ENCODE data around the gene LRRK1. TPM values are rescaled to one million over a fixed set of nuclear protein-coding genes. Genes with fewer than 3 reads are reported as not detected.

Gene LRRK1
- total RNA-seq, 1 donor, result 5.5 TPM

DNA sequence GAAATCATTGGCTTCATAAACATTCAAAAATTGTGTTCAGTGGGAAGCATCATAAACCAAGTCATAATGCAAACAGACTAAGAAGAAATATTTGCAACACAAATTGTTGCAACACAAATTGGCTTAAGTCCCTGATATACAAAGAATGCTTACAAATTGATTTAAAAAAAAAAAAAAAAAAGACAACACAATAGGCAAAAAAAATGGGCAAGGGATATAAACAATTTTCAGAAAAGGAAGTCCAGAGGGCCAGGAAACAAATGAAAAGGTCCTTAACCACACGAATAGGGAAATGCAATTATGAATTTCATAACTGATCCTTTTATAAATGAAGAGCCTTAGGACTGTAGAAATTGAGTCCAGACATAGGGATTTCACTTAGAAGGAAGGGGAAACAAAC, 98.9 kb downstream of the LRRK1 start:
- H3K4me3 ChIP-seq (ENCODE audit: low read length), result no peak overlapping the region
- peaks cover 15% of the 10 kb centered on the region for H3K4me1 ChIP-seq (ENCODE audit: insufficient read depth, low read length)
- no peaks in the 10 kb centered on the region for H3K27me3 ChIP-seq (ENCODE audit: insufficient read depth, low read length)
- no peaks in the 10 kb centered on the region for H3K9me3 ChIP-seq (ENCODE audit: low read depth, low read length)

DNA sequence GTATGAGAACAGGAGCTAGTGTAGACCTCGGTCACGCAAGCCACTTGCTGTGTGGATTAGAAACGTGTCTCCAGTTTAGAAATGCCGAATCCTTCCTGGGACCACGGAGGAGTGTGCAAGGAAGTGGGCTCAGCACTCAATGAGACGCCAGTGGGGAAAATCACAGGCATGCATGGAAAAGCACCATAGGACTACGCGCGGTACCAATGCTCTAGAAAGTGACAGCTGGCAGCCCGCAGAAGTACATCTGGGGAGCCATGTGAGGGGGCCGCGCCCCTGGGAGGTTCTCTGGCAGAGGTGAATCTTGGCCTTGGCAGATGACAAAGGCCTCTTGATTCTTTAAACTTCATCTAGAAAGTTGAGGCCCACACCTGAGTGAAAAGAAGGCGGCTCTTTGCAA, 99.3 kb downstream of the LRRK1 start:
- H3K4me1 ChIP-seq (ENCODE audit: insufficient read depth, low read length), result peaks cover 20% of the 10 kb centered on the region
- no peak overlapping the region for H3K4me3 ChIP-seq (ENCODE audit: low read length)
- no peaks in the 10 kb centered on the region for H3K27me3 ChIP-seq (ENCODE audit: insufficient read depth, low read length)
- H3K9me3 ChIP-seq (ENCODE audit: low read depth, low read length), result no peaks in the 10 kb centered on the region

DNA sequence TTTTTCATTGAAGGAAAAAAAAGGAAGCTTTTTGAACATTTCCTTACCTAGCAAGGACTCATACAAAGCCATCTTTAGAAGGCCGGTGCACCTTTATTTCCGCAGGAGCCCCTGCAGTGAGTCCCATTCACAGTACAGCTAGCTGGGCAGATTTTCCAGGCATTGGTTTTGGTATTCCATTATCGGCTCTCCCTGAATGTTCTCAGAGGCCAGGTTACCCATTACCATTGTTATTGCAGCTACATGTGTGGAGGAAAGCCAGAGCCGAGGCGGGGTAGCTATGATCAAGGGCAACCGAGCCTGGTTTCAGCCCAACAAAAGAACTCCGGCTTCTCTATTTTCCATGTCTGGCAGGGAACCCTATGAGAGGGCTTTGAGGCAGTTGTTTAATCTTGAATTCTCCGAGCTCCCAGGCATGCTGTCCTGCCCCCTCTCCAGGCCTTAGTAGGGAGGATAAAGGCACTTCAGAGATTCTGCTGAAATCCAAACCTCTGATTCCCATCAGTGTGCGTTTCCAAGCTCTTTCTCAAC, 100.3 kb downstream of the LRRK1 start:
- Histone ChIP-seq H3K4me1 (ENCODE audit: insufficient read depth, low read length) (peaks cover 29% of the 10 kb centered on the region), H3K27me3 (ENCODE audit: insufficient read depth, low read length) (no peaks in the 10 kb centered on the region), H3K4me3 (ENCODE audit: low read length) (no peak overlapping the region), H3K9me3 (ENCODE audit: low read depth, low read length) (no peaks in the 10 kb centered on the region)

GRCh38 chr15:101020451-101020850, 101.3 kb downstream of the LRRK1 start:
- Histone ChIP-seq H3K27me3 (ENCODE audit: insufficient read depth, low read length) (no peaks in the 10 kb centered on the region), H3K4me1 (ENCODE audit: insufficient read depth, low read length) (peaks cover 38% of the 10 kb centered on the region), H3K4me3 (ENCODE audit: low read length) (no peak overlapping the region), H3K9me3 (ENCODE audit: low read depth, low read length) (no peaks in the 10 kb centered on the region)

GRCh38 chr15:101020945-101021344, 101.8 kb downstream of the LRRK1 start:
- Histone ChIP-seq H3K4me3 (ENCODE audit: low read length) (no peak overlapping the region), H3K27me3 (ENCODE audit: insufficient read depth, low read length) (no peaks in the 10 kb centered on the region), H3K9me3 (ENCODE audit: low read depth, low read length) (no peaks in the 10 kb centered on the region), H3K4me1 (ENCODE audit: insufficient read depth, low read length) (peaks cover 38% of the 10 kb centered on the region)

- Histone ChIP-seq H3K4me3 (ENCODE audit: low read length) (no peak overlapping the region), H3K27me3 (ENCODE audit: insufficient read depth, low read length) (no peaks in the 10 kb centered on the region), H3K9me3 (ENCODE audit: low read depth, low read length) (no peaks in the 10 kb centered on the region), H3K4me1 (ENCODE audit: insufficient read depth, low read length) (peaks cover 36% of the 10 kb centered on the region)
Measured at GRCh38 chr15:101022306-101022705, 103.1 kb downstream of the LRRK1 start.

DNA sequence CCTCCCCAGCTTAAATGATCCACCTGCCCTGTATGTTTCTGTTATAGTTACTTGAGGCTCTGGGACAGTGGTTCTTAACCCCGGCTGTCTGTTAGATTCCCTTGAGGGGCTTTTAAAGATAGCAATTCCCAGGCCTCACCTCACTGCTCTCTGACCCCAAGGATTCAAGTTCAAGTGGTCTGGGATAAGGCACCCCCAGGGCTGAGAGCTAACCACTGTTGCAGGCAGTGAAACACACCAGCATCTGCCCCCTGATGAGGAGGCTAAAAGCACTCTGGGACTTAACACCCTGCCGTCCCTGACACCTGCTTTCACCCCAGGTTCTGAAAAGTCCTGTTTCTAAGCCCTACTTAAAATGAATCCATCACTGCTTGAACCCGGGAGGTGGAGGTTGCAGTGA, 103.7 kb downstream of the LRRK1 start:
- H3K9me3 ChIP-seq (ENCODE audit: low read depth, low read length), result no peaks in the 10 kb centered on the region
- H3K4me1 ChIP-seq (ENCODE audit: insufficient read depth, low read length), result peaks cover 32% of the 10 kb centered on the region
- H3K4me3 ChIP-seq (ENCODE audit: low read length), result no peak overlapping the region
- H3K27me3 ChIP-seq (ENCODE audit: insufficient read depth, low read length), result no peaks in the 10 kb centered on the region

- Histone ChIP-seq H3K27me3 (ENCODE audit: insufficient read depth, low read length) (no peaks in the 10 kb centered on the region), H3K4me3 (ENCODE audit: low read length) (no peak overlapping the region), H3K9me3 (ENCODE audit: low read depth, low read length) (no peaks in the 10 kb centered on the region), H3K4me1 (ENCODE audit: insufficient read depth, low read length) (peaks cover 26% of the 10 kb centered on the region)
Measured at GRCh38 chr15:101023501-101024072, 104.4 kb downstream of the LRRK1 start.

- H3K4me1 ChIP-seq (ENCODE audit: insufficient read depth, low read length), result peaks cover 24% of the 10 kb centered on the region
- H3K4me3 ChIP-seq (ENCODE audit: low read length), result no peak overlapping the region
- H3K27me3 ChIP-seq (ENCODE audit: insufficient read depth, low read length), result no peaks in the 10 kb centered on the region
- no peaks in the 10 kb centered on the region for H3K9me3 ChIP-seq (ENCODE audit: low read depth, low read length)
Measured at GRCh38 chr15:101024073-101024695, 105.0 kb downstream of the LRRK1 start.

- no peaks in the 10 kb centered on the region for H3K9me3 ChIP-seq (ENCODE audit: low read depth, low read length)
- no peaks in the 10 kb centered on the region for H3K27me3 ChIP-seq (ENCODE audit: insufficient read depth, low read length)
- H3K4me3 ChIP-seq (ENCODE audit: low read length), result no peak overlapping the region
- peaks cover 24% of the 10 kb centered on the region for H3K4me1 ChIP-seq (ENCODE audit: insufficient read depth, low read length)
Measured at GRCh38 chr15:101024706-101025500, 105.7 kb downstream of the LRRK1 start.

DNA sequence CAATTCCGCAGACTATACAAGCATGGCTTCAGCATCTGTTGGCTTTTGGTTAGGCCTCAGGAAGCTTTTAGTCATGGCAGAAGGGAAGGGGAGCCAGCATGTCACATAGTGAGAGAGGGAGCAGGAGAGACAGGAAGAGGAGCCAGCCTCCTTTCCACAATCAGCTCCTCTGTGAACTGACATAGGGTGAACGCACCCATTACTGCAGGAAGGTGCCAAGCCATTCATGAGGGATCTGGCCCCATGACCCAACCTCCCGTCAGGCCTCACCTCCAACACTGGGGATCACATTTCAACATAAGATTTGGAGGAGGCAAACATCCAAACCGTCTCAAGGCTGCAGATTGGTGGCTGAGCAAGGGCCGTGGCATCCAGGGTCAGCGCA, 106.3 kb downstream of the LRRK1 start:
- peaks cover 24% of the 10 kb centered on the region for H3K4me1 ChIP-seq (ENCODE audit: insufficient read depth, low read length)
- H3K27me3 ChIP-seq (ENCODE audit: insufficient read depth, low read length), result no peaks in the 10 kb centered on the region
- no peak overlapping the region for H3K4me3 ChIP-seq (ENCODE audit: low read length)
- no peaks in the 10 kb centered on the region for H3K9me3 ChIP-seq (ENCODE audit: low read depth, low read length)

- Histone ChIP-seq H3K9me3 (ENCODE audit: low read depth, low read length) (no peaks in the 10 kb centered on the region), H3K27me3 (ENCODE audit: insufficient read depth, low read length) (no peaks in the 10 kb centered on the region), H3K4me3 (ENCODE audit: low read length) (no peak overlapping the region), H3K4me1 (ENCODE audit: insufficient read depth, low read length) (peaks cover 24% of the 10 kb centered on the region)
Measured at GRCh38 chr15:101025896-101026631, 106.9 kb downstream of the LRRK1 start.

GRCh38 chr15:101026656-101027272, 107.6 kb downstream of the LRRK1 start:
- Histone ChIP-seq H3K4me3 (ENCODE audit: low read length) (no peak overlapping the region), H3K4me1 (ENCODE audit: insufficient read depth, low read length) (peaks cover 24% of the 10 kb centered on the region), H3K27me3 (ENCODE audit: insufficient read depth, low read length) (no peaks in the 10 kb centered on the region), H3K9me3 (ENCODE audit: low read depth, low read length) (no peaks in the 10 kb centered on the region)

- Histone ChIP-seq H3K9me3 (ENCODE audit: low read depth, low read length) (no peaks in the 10 kb centered on the region), H3K4me1 (ENCODE audit: insufficient read depth, low read length) (peaks cover 24% of the 10 kb centered on the region), H3K4me3 (ENCODE audit: low read length) (no peak overlapping the region), H3K27me3 (ENCODE audit: insufficient read depth, low read length) (peaks cover 2% of the 10 kb centered on the region)
Measured at GRCh38 chr15:101027273-101027901, 108.2 kb downstream of the LRRK1 start.
